C4-2B (cell line): Measurements from ENCODE around the gene TRAPPC6A.

Source experiments
- H3K27ac ChIP-seq: fragments of 450-650 bp; 2 replicates; pipeline ENCODE4 v1.5.1; 2017
- ZFX ChIP-seq: fragments of 450-650 bp; IDR thresholded peaks from 2 replicates; pipeline ENCODE4 v1.6.1; 2017
- TF ChIP-seq, protein P1 (sequence below): fragments of 450-650 bp; conservative IDR thresholded peaks from 2 replicates; pipeline ENCODE4 v1.5.1; 2017; ENCODE audit warnings: mild to moderate bottlenecking

The TRAPPC6A gene

GRCh38 chr19:45128806-45129205 lies 49.2 kb downstream of the TRAPPC6A start:
- no peak overlapping the region for H3K27ac ChIP-seq
- no peak for TF ChIP-seq ZFX
- TF ChIP-seq, protein P1, sequence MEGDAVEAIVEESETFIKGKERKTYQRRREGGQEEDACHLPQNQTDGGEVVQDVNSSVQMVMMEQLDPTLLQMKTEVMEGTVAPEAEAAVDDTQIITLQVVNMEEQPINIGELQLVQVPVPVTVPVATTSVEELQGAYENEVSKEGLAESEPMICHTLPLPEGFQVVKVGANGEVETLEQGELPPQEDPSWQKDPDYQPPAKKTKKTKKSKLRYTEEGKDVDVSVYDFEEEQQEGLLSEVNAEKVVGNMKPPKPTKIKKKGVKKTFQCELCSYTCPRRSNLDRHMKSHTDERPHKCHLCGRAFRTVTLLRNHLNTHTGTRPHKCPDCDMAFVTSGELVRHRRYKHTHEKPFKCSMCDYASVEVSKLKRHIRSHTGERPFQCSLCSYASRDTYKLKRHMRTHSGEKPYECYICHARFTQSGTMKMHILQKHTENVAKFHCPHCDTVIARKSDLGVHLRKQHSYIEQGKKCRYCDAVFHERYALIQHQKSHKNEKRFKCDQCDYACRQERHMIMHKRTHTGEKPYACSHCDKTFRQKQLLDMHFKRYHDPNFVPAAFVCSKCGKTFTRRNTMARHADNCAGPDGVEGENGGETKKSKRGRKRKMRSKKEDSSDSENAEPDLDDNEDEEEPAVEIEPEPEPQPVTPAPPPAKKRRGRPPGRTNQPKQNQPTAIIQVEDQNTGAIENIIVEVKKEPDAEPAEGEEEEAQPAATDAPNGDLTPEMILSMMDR = no peak

DNA sequence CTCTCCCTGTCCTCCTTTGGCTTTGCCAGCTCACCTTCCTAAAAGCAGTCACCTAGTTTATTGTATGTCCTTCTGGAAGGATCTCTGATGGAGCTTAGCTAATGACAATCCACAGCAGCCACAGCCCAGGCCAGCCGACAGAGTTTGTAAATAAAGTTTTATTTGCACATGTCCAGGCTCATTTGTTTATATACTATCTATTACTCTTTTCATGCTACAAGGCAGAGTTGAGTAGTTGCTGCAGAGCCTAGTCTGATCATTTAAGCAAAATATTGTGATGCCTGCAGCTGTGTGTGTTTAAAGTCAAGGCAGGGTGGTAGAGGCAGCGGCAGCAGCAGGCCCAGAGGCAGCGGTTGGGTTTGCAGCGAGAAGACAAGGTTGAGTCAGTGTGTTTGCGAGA lies 49.9 kb downstream of the TRAPPC6A start:
- no peak overlapping the region for H3K27ac ChIP-seq
- TF ChIP-seq, protein P1 = no peak
- TF ChIP-seq ZFX = no peak

DNA sequence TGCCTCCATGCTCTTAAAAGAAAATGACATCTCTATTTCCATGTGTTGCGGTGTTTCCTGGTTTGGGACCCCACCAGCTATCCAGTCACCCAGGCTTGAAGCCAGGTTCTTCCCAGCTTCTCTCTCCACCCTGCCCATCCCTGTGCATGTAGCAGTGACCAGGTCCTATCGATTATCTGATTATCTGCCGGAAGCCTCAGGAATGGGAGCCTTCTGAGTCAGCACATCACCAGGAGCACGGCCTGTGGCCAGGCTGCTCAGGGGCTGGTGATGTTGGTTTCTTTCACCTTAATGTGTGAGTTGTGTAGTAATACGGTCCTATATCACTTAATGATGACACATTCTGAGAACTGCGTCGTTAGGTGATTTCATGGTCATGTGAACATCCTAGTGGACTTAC lies 51.4 kb downstream of the TRAPPC6A start:
- TF ChIP-seq, protein P1 = no peak
- TF ChIP-seq ZFX = no peak

DNA sequence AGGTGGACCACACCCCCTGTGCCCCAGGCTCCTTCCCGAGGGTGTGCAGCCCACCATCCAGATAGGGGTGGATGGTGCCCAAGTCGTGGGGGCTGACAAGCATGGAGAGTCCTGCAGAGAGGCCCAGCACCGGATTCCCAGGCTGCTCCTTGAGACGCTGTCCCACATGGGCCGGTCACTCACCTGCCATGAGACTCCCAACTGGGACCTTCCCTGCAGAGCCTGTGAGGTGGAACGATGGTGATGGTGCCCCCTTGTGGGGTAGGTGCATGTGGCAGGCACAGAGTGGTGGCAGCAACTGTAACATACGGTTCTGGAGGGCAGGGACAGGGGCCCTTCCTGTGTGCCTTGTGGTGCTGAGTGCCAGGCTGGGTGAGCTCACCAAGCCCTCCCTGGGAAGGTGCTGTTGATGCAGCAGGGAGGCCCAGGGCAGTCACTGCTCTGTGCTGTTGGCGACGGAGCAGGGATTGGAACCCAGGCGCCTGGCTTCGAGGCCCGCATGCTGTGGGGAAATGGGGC lies 52.0 kb downstream of the TRAPPC6A start:
- TF ChIP-seq ZFX = no peak
- TF ChIP-seq, protein P1 = peak; percentile 69

More for the DNA sequence above, 51.4 kb downstream of the TRAPPC6A start:
- no peak overlapping the region for H3K27ac ChIP-seq

DNA sequence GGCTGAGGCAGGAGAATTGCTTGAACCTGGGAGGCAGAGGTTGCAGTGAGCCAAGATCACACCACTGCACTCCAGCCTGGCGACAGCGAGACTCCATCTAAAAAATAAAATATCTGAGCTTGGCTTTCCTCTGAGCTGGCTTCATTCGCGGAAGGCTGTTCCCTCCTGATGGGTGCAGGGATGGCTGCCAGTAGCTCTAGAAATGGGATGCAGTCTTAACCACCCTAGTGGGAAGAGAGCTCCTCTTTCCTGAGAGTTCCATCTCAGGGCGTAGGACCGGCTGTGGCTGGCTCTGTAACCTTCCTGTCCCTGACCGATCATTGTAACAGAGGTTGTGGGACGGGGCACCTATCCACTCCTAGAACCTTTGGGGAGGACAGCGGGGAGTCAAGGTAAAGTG lies 52.7 kb downstream of the TRAPPC6A start:
- TF ChIP-seq, protein P1 = no peak
- no peak for TF ChIP-seq ZFX
- no peak overlapping the region for H3K27ac ChIP-seq

More for the DNA sequence above, 52.0 kb downstream of the TRAPPC6A start:
- no peak overlapping the region for H3K27ac ChIP-seq

DNA sequence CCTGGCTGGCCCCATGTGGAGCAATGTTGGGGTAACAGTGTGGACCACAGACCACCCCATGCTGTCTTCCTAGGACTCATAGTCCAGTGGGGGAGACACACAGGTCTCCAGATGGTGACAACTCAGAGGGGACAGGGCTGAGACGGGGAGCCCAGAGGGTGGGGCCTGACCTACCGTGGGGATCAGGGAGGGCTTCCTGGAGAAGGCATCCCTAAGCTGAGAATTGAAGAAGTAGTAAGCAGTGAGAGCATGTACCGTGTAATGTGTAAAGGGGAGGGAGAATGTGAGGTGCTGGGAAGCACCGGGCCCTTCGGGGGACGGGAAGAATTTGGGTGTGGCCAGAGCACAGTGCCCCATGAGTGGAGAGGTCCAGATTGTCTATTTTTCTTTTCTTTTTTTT lies 54.0 kb downstream of the TRAPPC6A start:
- peak overlapping the region; percentile 11; the same call in 1 of the 2 replicates for H3K27ac ChIP-seq
- TF ChIP-seq ZFX = no peak
- TF ChIP-seq, protein P1 = no peak

DNA sequence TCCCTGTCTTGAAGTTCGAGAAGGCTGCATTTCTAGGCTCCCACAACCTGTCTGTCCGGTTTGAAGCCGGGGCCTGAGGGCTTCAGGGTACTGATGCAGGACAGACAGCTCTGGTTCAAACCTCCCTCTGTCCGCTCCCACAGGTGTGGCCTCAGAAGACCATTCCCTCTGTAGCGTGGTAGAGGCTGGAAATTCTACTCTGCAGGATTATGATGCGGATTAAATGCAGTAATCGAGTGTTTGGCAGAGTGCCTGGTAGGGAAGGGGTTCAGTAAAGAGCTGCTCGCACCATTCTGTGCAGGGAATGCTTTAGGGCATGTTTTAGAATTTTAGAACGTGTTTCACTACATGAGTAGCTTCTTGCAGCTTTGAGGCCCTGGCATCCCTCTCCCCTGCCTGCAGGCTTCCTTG lies 54.6 kb downstream of the TRAPPC6A start:
- TF ChIP-seq, protein P1 = no peak
- no peak for TF ChIP-seq ZFX
- peak overlapping the region; percentile 11; the same call in 1 of the 2 replicates for H3K27ac ChIP-seq
